Measurements from ENCODE around the gene ADCY5.
"Not testable (repeated sequence)": the region's sequence is repeated elsewhere in the genome, so short reads cannot be mapped to it uniquely, and the experiment has no call there.

- TF ChIP-seq, protein P1, sequence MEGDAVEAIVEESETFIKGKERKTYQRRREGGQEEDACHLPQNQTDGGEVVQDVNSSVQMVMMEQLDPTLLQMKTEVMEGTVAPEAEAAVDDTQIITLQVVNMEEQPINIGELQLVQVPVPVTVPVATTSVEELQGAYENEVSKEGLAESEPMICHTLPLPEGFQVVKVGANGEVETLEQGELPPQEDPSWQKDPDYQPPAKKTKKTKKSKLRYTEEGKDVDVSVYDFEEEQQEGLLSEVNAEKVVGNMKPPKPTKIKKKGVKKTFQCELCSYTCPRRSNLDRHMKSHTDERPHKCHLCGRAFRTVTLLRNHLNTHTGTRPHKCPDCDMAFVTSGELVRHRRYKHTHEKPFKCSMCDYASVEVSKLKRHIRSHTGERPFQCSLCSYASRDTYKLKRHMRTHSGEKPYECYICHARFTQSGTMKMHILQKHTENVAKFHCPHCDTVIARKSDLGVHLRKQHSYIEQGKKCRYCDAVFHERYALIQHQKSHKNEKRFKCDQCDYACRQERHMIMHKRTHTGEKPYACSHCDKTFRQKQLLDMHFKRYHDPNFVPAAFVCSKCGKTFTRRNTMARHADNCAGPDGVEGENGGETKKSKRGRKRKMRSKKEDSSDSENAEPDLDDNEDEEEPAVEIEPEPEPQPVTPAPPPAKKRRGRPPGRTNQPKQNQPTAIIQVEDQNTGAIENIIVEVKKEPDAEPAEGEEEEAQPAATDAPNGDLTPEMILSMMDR (IDR thresholded peaks at IDR 0.05), result not testable (repeated sequence)
- TF ChIP-seq, protein P2, sequence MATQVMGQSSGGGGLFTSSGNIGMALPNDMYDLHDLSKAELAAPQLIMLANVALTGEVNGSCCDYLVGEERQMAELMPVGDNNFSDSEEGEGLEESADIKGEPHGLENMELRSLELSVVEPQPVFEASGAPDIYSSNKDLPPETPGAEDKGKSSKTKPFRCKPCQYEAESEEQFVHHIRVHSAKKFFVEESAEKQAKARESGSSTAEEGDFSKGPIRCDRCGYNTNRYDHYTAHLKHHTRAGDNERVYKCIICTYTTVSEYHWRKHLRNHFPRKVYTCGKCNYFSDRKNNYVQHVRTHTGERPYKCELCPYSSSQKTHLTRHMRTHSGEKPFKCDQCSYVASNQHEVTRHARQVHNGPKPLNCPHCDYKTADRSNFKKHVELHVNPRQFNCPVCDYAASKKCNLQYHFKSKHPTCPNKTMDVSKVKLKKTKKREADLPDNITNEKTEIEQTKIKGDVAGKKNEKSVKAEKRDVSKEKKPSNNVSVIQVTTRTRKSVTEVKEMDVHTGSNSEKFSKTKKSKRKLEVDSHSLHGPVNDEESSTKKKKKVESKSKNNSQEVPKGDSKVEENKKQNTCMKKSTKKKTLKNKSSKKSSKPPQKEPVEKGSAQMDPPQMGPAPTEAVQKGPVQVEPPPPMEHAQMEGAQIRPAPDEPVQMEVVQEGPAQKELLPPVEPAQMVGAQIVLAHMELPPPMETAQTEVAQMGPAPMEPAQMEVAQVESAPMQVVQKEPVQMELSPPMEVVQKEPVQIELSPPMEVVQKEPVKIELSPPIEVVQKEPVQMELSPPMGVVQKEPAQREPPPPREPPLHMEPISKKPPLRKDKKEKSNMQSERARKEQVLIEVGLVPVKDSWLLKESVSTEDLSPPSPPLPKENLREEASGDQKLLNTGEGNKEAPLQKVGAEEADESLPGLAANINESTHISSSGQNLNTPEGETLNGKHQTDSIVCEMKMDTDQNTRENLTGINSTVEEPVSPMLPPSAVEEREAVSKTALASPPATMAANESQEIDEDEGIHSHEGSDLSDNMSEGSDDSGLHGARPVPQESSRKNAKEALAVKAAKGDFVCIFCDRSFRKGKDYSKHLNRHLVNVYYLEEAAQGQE (IDR thresholded peaks at IDR 0.05; ENCODE audit: insufficient read depth in 1 of 2, low read depth in 2 of 2, low read length in 1 of 2), result not testable (repeated sequence)
- TF ChIP-seq POLR2AphosphoS5 (IDR thresholded peaks at IDR 0.05; ENCODE audit: low read depth, low read length), result not testable (repeated sequence)
Measured at GRCh38 chr3:123487063-123487462, 38.2 kb upstream of the ADCY5 start.

All from Panc1 (cell line).